Measurements from ENCODE around the gene HAT1. TPM values are rescaled to one million over a fixed set of nuclear protein-coding genes. Genes with fewer than 3 reads are reported as not detected.

HAT1 gene
- 48.4 and 68.1 TPM in 2 replicates for total RNA-seq

GRCh38 chr2:171922230-171923022, at the start of gene HAT1:
TSS of gene HAT1 (plus strand) at chr2:171922461. CDS start at chr2:171922501, 40 bp downstream.

GRCh38 chr2:171893824-171894611, 28.2 kb upstream of the HAT1 start, which contains the start of gene SLC25A12:
TSS of gene SLC25A12 (minus strand) at chr2:171894244. CDS start at chr2:171894214, 30 bp downstream.

GRCh38 chr2:171999604-172000469, 77.6 kb downstream of the HAT1 start, which contains the start of gene METAP1D:
TSS of gene METAP1D (plus strand) at chr2:171999953. CDS start at chr2:171999970, 17 bp downstream.

Other genes with a start within 250 kb of the HAT1 start
- gene DYNC1I2, start 235.0 kb upstream of the HAT1 start, total RNA-seq, result 148 and 155 TPM in 2 replicates
- 15.6 and 19.9 TPM in 2 replicates for gene SLC25A12, start 28.2 kb upstream of the HAT1 start, total RNA-seq
- 3.9 and 4.4 TPM in 2 replicates for gene METAP1D, start 77.5 kb downstream of the HAT1 start, total RNA-seq
- gene DLX1, start 163.0 kb downstream of the HAT1 start, total RNA-seq, result 0.32 TPM in 1 of 2 replicates, not detected in the other
- gene DLX2, start 180.4 kb downstream of the HAT1 start, total RNA-seq, result not detected in 2 replicates